GM12878 (cell line): ENCODE results near the gene UVRAG. TPM values are rescaled to one million over a fixed set of nuclear protein-coding genes. Genes with fewer than 3 reads are reported as not detected.

ENCODE experiments used
- ATAC-seq: fragments of 200-7000 bp; cut with Tn5 transposase; 3 replicates; pipeline ENCODE4 v1.9.1; 2020; ENCODE audit warnings: mild to moderate bottlenecking, moderate library complexity
- BruUV-seq: library from RNA; stranded (reverse); fragments of 400-500 nt; replicated peaks from 2 replicates; lab custom pipeline; 2021; lab: Mats Ljungman, UMichigan
- CTCF ChIA-PET: fragments of 300-600 bp; sonication (Branson Sonifier 250); formaldehyde crosslinking; extraction: SDS; loops from one replicate; lab custom pipeline; 2021; ENCODE audit warnings: inconsistent platforms; lab: Yijun Ruan, JAX
- POLR2A ChIA-PET: fragments of 350-600 bp; formaldehyde crosslinking; extraction: SDS; loops from one replicate; lab custom pipeline; 2021; ENCODE audit warnings: inconsistent platforms; lab: Charles Lee
- RAD21 ChIA-PET: fragments of 300-600 bp; sonication (Branson Sonifier 250); formaldehyde crosslinking; loops from one replicate; lab custom pipeline; 2023; ENCODE audit warnings: antibody characterized with exemption; ENCODE audit not compliant: unreplicated experiment; lab: Charles Lee
- SMC1A ChIA-PET: fragments of 300-600 bp; sonication (Branson Sonifier 250); formaldehyde crosslinking; loops from one replicate; lab custom pipeline; 2023; ENCODE audit not compliant: unreplicated experiment, uncharacterized antibody; lab: Charles Lee
- DNase-seq: peaks from one replicate; pipeline ENCODE4 v3.0.0-alpha.2; 2011; ENCODE audit warnings: low read depth, low spot score
- FAIRE-seq: peaks from 3 replicates; lab custom pipeline; 2011; peaks lifted over from hg19 to GRCh38; lab: Jason Lieb, UNC
- H2AFZ ChIP-seq: 2 replicates; pipeline ENCODE4 v1.6.0; 2011; ENCODE audit warnings: low read depth, low read length, control low read depth; ENCODE audit not compliant: control insufficient read depth
- H3K27ac ChIP-seq: 2 replicates; pipeline ENCODE4 v1.5.1; 2011; ENCODE audit warnings: control low read depth; ENCODE audit not compliant: control insufficient read depth, insufficient read depth
- H3K27me3 ChIP-seq, 2 experiments: replicated peaks in 1 of 2; 2 replicates each; pipeline versions ENCODE4 v1.6.0 to v1.6.1; 2011; ENCODE audit warnings: low read length in 1 of 2; ENCODE audit not compliant: control insufficient read depth in 2 of 2, insufficient read depth in 2 of 2
- H3K36me3 ChIP-seq, 2 experiments: 2 replicates each; pipeline ENCODE4 v1.5.1; 2011; ENCODE audit warnings: low read length in 1 of 2; ENCODE audit not compliant: control insufficient read depth in 2 of 2, insufficient read depth in 2 of 2
- H3K4me1 ChIP-seq: 2 replicates; pipeline ENCODE4 v1.6.1; 2011; ENCODE audit warnings: mild to moderate bottlenecking, low read length, moderate library complexity, mixed read lengths; ENCODE audit not compliant: control insufficient read depth, insufficient read depth
- H3K4me2 ChIP-seq: 2 replicates; pipeline ENCODE4 v1.6.0; 2011; ENCODE audit warnings: control low read depth; ENCODE audit not compliant: control insufficient read depth, insufficient read depth
- H3K4me3 ChIP-seq: fragments of 200-600 bp; sonication (generic); 2 replicates; pipeline ENCODE4 v1.5.1; 2016
- H3K79me2 ChIP-seq: 2 replicates; pipeline ENCODE4 v1.6.0; 2011; ENCODE audit warnings: low read length; ENCODE audit not compliant: control insufficient read depth, insufficient read depth
- H3K9ac ChIP-seq: 2 replicates; pipeline ENCODE4 v1.8.0; 2011; ENCODE audit warnings: low read length, control low read depth, mixed read lengths; ENCODE audit not compliant: control insufficient read depth, insufficient read depth
- H3K9me3 ChIP-seq: replicated peaks from 3 replicates; pipeline ENCODE4 v1.5.1; 2011; ENCODE audit warnings: mild to moderate bottlenecking, low read length; ENCODE audit not compliant: control insufficient read depth, insufficient read depth
- H4K20me1 ChIP-seq: 2 replicates; pipeline ENCODE4 v1.6.0; 2011; ENCODE audit not compliant: control insufficient read depth, insufficient read depth
- CHD1 ChIP-seq: IDR thresholded peaks from 2 replicates; pipeline ENCODE4 v1.6.1; 2012; ENCODE audit warnings: low read depth, low read length, improper control_type of control experiment
- CUX1 ChIP-seq: IDR thresholded peaks from 2 replicates; pipeline ENCODE4 v1.6.1; 2012; ENCODE audit warnings: improper control_type of control experiment, low read depth, low read length; ENCODE audit not compliant: insufficient replicate concordance
- GABPA ChIP-seq: IDR thresholded peaks from 2 replicates; pipeline ENCODE4 v1.6.1; 2014; ENCODE audit warnings: antibody characterized with exemption, low read depth, mild to moderate bottlenecking, inconsistent platforms
- RUNX3 ChIP-seq: IDR thresholded peaks from 2 replicates; pipeline ENCODE4 v1.6.1; 2012; ENCODE audit warnings: low read length, inconsistent platforms
- SKIL ChIP-seq: fragments of 450-650 bp; IDR thresholded peaks from 2 replicates; pipeline ENCODE4 v1.6.1; 2017; ENCODE audit warnings: mild to moderate bottlenecking, low read depth, inconsistent platforms; ENCODE audit not compliant: poor library complexity, severe bottlenecking
- TCF7 ChIP-seq: IDR thresholded peaks from 2 replicates; pipeline ENCODE4 v1.6.1; 2014; ENCODE audit warnings: antibody characterized with exemption, borderline replicate concordance
- WGBS: methylation state at CpG from one replicate; pipeline ENCODE4 v1.1.6; 2016; ENCODE audit warnings: low lambda C conversion rate; ENCODE audit not compliant: insufficient replicate concordance, insufficient coverage; ENCODE audit errors: missing lambda C conversion rate; 5-methylcytosine and 5-hydroxymethylcytosine counted together
- in situ Hi-C: fragments of 300-500 bp; cut with MboI; formaldehyde crosslinking; loops from 9 replicates; pipeline ENCODE4 v1.14.3; 2018; ENCODE audit warnings: mixed read lengths
- intact Hi-C: fragments of 100-400 bp; cut with micrococcal nuclease; formaldehyde crosslinking; loops from one replicate; pipeline ENCODE4 v1.14.2; 2022; ENCODE audit not compliant: unreplicated experiment
- polyA plus RNA-seq, 11 experiments: library from polyadenylated mRNA; depleted of rRNA in 4 of 11; unstranded in 6 of 11; stranded (reverse) in 5 of 11; fragments of >200 nt; fragmentation: Nextera tagmentation in 4 of 11; fragmentation: Illumina TruSeq in 1 of 11; extraction: Ambion mirVana in 4 of 11; extraction: Trizol in 1 of 11; gene quantifications; 1 replicate in 1 of 11; 2 replicates in 10 of 11; pipeline versions ENCODE4 v1.2.1 to v1.2.3, GENCODE V29; 2011 to 2016; ENCODE audit warnings: inconsistent platforms in 2 of 11, missing spikeins in 2 of 11, low read depth in 1 of 11
- total RNA-seq, 4 experiments: library from RNA; depleted of rRNA in 3 of 4; stranded (reverse); fragments of >200 nt in 3 of 4; fragmentation: Illumina TruSeq in 1 of 4; extraction: Trizol in 1 of 4; gene quantifications; 2 replicates each; pipeline versions ENCODE4 v1.2.1 to v1.2.3, GENCODE V29; 2013 to 2021

The UVRAG gene
- total and polyA plus RNA-seq, 10 of the 15 experiments (the other 5 are each of a cell fraction or from before 2014, with no cell fraction given): 7.0 to 43.4 (median 37.0) TPM

GRCh38 chr11:76131671-76132631 lies 316.9 kb downstream of the UVRAG start:
- TF ChIP-seq CHD1: no peak
- peak; percentile 35; the same call in 1 of the 2 replicates for TF ChIP-seq TCF7
- TF ChIP-seq GABPA: no peak
- no peak for TF ChIP-seq SKIL
- TF ChIP-seq RUNX3: peak; percentile 37; the same call in 1 of the 2 replicates
- TF ChIP-seq CUX1: no peak
- TF ChIP-seq, all 136 proteins: peak for 2
- Histone ChIP-seq H4K20me1 (no peaks in the 10 kb centered on the region), H3K27me3 (no peaks in the 10 kb centered on the region), H3K9ac (no peak overlapping the region), H2AFZ (no peak overlapping the region), H3K36me3 (peaks cover 2 to 12% of the 10 kb centered on the region in 2 experiments), H3K27ac (no peak overlapping the region), H3K79me2 (no peaks in the 10 kb centered on the region), H3K9me3 (no peaks in the 10 kb centered on the region), H3K4me3 (no peak overlapping the region), H3K4me1 (no peaks in the 10 kb centered on the region), H3K4me2 (no peak overlapping the region)
- POLR2A ChIA-PET: interaction anchor here (1.1 to 1.2 kb wide), 3 partner anchors 10 to 27 kb away, joined by 3 read pairs; no protein-coding TSS in a partner anchor
- 84% methylated on average over 6 of the region's 6 CpGs for WGBS
- CTCF ChIA-PET: interaction anchor here (0.8 to 4.0 kb wide), 5 partner anchors 9 to 235 kb away, joined by 3 to 26 read pairs (median 4); no protein-coding TSS in a partner anchor
- RAD21 ChIA-PET: interaction anchor here (1.3 to 1.5 kb wide), 2 partner anchors 11 to 329 kb away, joined by 3 read pairs; no protein-coding TSS in a partner anchor
- no TSS peak for BruUV-seq
- in situ Hi-C loops: no loop called here
- FAIRE-seq (no peak), DNase-seq (no peak), ATAC-seq (no peak)
- SMC1A ChIA-PET: interaction anchor here (0.9 to 3.0 kb wide), 10 partner anchors 10 to 357 kb away, joined by 3 to 13 read pairs (median 5); no protein-coding TSS in a partner anchor
- intact Hi-C loops: no loop called here
